MM.1S (cell line): ENCODE measurements around the gene ZNF503.

ENCODE experiments used
- DNase-seq: peaks from one replicate; pipeline ENCODE4 v3.0.0-alpha.2; 2015
- H2AFZ ChIP-seq: fragments of 300-600 bp; sonication (generic); 2 replicates; pipeline ENCODE4 v1.6.0; 2016; ENCODE audit warnings: antibody characterized with exemption, low read length
- H3F3A ChIP-seq: fragments of 300-600 bp; sonication (generic); 2 replicates; pipeline ENCODE4 v1.6.1; 2016; ENCODE audit warnings: mild to moderate bottlenecking, antibody characterized with exemption, low read length, moderate library complexity, mixed read lengths; ENCODE audit not compliant: insufficient read depth
- H3K27ac ChIP-seq: fragments of 300-600 bp; sonication (generic); 2 replicates; pipeline ENCODE4 v1.5.1; 2016; ENCODE audit warnings: mild to moderate bottlenecking, low read length
- H3K27me3 ChIP-seq: fragments of 300-600 bp; sonication (generic); replicated peaks from 2 replicates; pipeline ENCODE4 v1.6.0; 2016; ENCODE audit warnings: low read length; ENCODE audit not compliant: insufficient read depth
- H3K36me3 ChIP-seq: fragments of 300-600 bp; sonication (generic); replicated peaks from 2 replicates; pipeline ENCODE4 v1.6.1; 2016; ENCODE audit warnings: mild to moderate bottlenecking, low read length, mixed read lengths; ENCODE audit not compliant: insufficient read depth
- H3K4me1 ChIP-seq: fragments of 300-600 bp; sonication (generic); 2 replicates; pipeline ENCODE4 v1.6.1; 2016; ENCODE audit warnings: low read length, mixed read lengths
- H3K4me2 ChIP-seq: fragments of 300-600 bp; sonication (generic); 2 replicates; pipeline ENCODE4 v1.6.0; 2016; ENCODE audit warnings: low read depth, low read length
- H3K4me3 ChIP-seq: fragments of 300-600 bp; sonication (generic); 2 replicates; pipeline ENCODE4 v1.5.1; 2016; ENCODE audit warnings: low read length, mixed read lengths
- H3K79me2 ChIP-seq: fragments of 300-600 bp; sonication (generic); 2 replicates; pipeline ENCODE4 v1.6.1; 2016; ENCODE audit warnings: mixed run types, low read length, mixed read lengths
- H3K9ac ChIP-seq: fragments of 300-600 bp; sonication (generic); 2 replicates; pipeline ENCODE4 v1.6.1; 2016; ENCODE audit warnings: low read length, mixed read lengths
- H3K9me2 ChIP-seq: fragments of 300-600 bp; sonication (generic); replicated peaks from 2 replicates; pipeline ENCODE4 v1.6.1; 2016; ENCODE audit warnings: mild to moderate bottlenecking, low read length, mixed read lengths; ENCODE audit not compliant: insufficient read depth
- H3K9me3 ChIP-seq: fragments of 300-600 bp; sonication (generic); replicated peaks from 2 replicates; pipeline ENCODE4 v1.6.1; 2016; ENCODE audit warnings: mild to moderate bottlenecking, low read length, mixed read lengths; ENCODE audit not compliant: insufficient read depth
- H4K20me1 ChIP-seq: fragments of 300-600 bp; sonication (generic); 2 replicates; pipeline ENCODE4 v1.6.1; 2016; ENCODE audit warnings: mild to moderate bottlenecking, low read length, moderate library complexity, mixed read lengths; ENCODE audit not compliant: insufficient read depth
- CTCF ChIP-seq: fragments of 300-600 bp; sonication (generic); IDR thresholded peaks from 2 replicates; pipeline ENCODE4 v1.5.1; 2016; ENCODE audit warnings: antibody characterized with exemption, low read length, mixed read lengths
- EZH2 ChIP-seq: fragments of 300-600 bp; sonication (generic); optimal IDR thresholded peaks from 2 replicates; pipeline ENCODE3; 2017; ENCODE audit warnings: low read depth, mild to moderate bottlenecking, antibody characterized with exemption, low read length, mixed read lengths
- EZH2phosphoT487 ChIP-seq: fragments of 300-600 bp; sonication (generic); IDR thresholded peaks from 2 replicates; pipeline ENCODE4 v1.6.1; 2018; ENCODE audit warnings: antibody characterized with exemption, low read length

The ZNF503 gene

GRCh38 chr10:75410132-75411005, 8.8 kb upstream of the ZNF503 start:
- no peaks in the 10 kb centered on the region for H3K36me3 ChIP-seq
- no peaks in the 10 kb centered on the region for H3K9me3 ChIP-seq
- no peak overlapping the region for H3K9ac ChIP-seq
- H3K9me2 ChIP-seq: no peaks in the 10 kb centered on the region
- TF ChIP-seq EZH2phosphoT487 (no peak), EZH2 (no peak), CTCF (no peak)
- no peaks in the 10 kb centered on the region for H3K27me3 ChIP-seq
- no peaks in the 10 kb centered on the region for H4K20me1 ChIP-seq
- H3K79me2 ChIP-seq: no peaks in the 10 kb centered on the region
- H3K4me2 ChIP-seq: peak overlapping the region; percentile 59; the same call in 1 of the 2 replicates
- H3K27ac ChIP-seq: no peak overlapping the region
- no peaks in the 10 kb centered on the region for H3K4me1 ChIP-seq
- H2AFZ ChIP-seq: 0 out of 2 replicates have a peak overlapping the region, but pooled peaks have one; percentile 87
- DNase-seq: no peak
- H3K4me3 ChIP-seq: no peak overlapping the region
- H3F3A ChIP-seq: peaks cover 7% of the 10 kb centered on the region; the same call in 1 of the 2 replicates

GRCh38 chr10:75408911-75409885, 7.6 kb upstream of the ZNF503 start:
- H4K20me1 ChIP-seq: no peaks in the 10 kb centered on the region
- H3K9me3 ChIP-seq: no peaks in the 10 kb centered on the region
- peak overlapping the region; percentile 66 for H3K9ac ChIP-seq
- peak overlapping the region; percentile 93 for H2AFZ ChIP-seq
- H3K4me2 ChIP-seq: peak overlapping the region; percentile 91; the same call in 1 of the 2 replicates
- peak overlapping the region; percentile 83 for H3K4me3 ChIP-seq
- no peaks in the 10 kb centered on the region for H3K79me2 ChIP-seq
- peak overlapping the region; percentile 56; the same call in 1 of the 2 replicates for H3K27ac ChIP-seq
- TF ChIP-seq EZH2: no peak
- peak; percentile 35; the same call in 1 of the 2 replicates for TF ChIP-seq CTCF
- no peak for TF ChIP-seq EZH2phosphoT487
- H3K27me3 ChIP-seq: no peaks in the 10 kb centered on the region
- H3K9me2 ChIP-seq: no peaks in the 10 kb centered on the region
- H3K36me3 ChIP-seq: no peaks in the 10 kb centered on the region
- DNase-seq: peak; percentile 73
- no peaks in the 10 kb centered on the region for H3K4me1 ChIP-seq
- H3F3A ChIP-seq: peaks cover 7% of the 10 kb centered on the region; the same call in 1 of the 2 replicates

- Histone ChIP-seq H3K4me2 (peak overlapping the region; percentile 91), H3K36me3 (no peaks in the 10 kb centered on the region), H3K9me2 (no peaks in the 10 kb centered on the region), H2AFZ (no peak overlapping the region; the same call in 1 of the 2 replicates), H3K4me3 (peak overlapping the region; percentile 83), H3K4me1 (no peaks in the 10 kb centered on the region), H3K27ac (no peak overlapping the region), H4K20me1 (no peaks in the 10 kb centered on the region), H3K27me3 (no peaks in the 10 kb centered on the region), H3F3A (peaks cover 13% of the 10 kb centered on the region; the same call in 1 of the 2 replicates), H3K9ac (peak overlapping the region; percentile 66; the same call in 1 of the 2 replicates), H3K9me3 (no peaks in the 10 kb centered on the region), H3K79me2 (no peaks in the 10 kb centered on the region)
- DNase-seq: no peak
- TF ChIP-seq EZH2 (no peak), EZH2phosphoT487 (no peak)
Observed at GRCh38 chr10:75408509-75408875, 6.9 kb upstream of the ZNF503 start.
